HG03066 (cell line): ENCODE measurements around the gene CARD14.
"Not testable (repeated sequence)": the region's sequence is repeated elsewhere in the genome, so short reads cannot be mapped to it uniquely, and the experiment has no call there.

ENCODE experiments used
- ATAC-seq: cut with Tn5 transposase; IDR thresholded peaks from one replicate; pipeline ENCODE4 v1.9.1; 2021; ENCODE audit warnings: low read depth; ENCODE audit not compliant: unreplicated experiment

The CARD14 gene

DNA sequence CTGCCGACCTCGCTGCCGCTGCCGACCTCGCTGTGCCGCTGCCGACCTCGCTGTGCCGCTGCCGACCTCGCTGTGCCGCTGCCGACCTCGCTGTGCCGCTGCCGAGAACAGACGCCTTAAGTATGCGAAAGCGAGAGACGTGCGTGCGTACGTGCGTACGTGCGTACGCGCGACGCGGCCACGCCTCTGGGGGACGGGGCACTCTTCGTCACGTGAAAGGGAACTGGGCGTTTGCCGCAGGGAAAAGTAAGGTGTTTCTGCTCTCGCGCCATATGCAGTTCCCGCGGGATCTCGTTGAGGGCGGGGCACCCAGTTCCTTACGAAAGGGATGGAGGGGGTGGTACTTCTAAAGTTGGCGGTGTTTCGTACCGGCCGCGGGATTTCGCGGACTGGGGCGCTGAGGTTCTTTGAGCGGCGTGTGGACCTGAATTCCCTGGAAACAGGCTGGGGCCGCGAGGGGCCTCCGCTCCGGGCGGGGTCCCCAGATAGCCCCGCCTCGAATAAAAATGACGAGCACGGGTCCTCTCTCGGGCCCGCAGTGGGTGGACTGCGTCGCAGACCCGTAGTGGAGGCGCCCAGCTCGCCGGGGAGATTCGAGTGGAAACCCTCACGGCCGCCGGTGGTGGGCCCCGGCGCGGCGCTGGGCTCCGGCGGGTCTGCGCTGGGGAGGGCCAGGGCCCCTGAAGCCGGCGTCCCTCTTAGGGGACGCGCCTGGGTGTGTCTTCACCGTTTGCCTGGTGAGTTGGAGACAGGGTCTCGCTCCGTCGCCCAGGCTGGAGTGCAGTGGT lies 22.6 kb upstream of the CARD14 start, which contains the start of gene EIF4A3:
EIF4A3 (minus strand) TSS at position 94 of the 788 bp plus-strand sequence. CDS start 167 bp downstream, outside the sequence.
- ATAC-seq = peak; percentile 81

DNA sequence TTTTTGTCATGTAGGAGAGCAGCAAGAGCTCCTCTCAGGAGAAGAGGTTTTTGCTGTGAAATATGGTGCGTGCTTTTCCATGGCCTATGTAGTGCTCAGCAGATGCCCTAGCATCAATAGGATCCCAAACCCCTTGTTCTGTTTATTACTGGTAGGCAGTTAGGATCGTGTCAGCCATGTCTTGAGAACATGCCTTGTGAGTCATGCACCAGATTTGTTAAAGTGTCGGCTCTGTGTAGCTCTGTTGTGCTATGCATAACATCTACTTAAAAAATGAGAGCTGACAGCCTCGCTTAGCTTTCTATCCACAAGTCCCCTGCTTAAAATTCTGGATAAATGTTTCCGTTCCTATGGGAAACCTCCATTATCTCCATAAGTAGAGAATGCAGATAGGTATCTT lies 18.5 kb upstream of the CARD14 start:
- ATAC-seq = no peak

- no peak for ATAC-seq
Observed at GRCh38 chr17:80152081-80152702, 17.6 kb upstream of the CARD14 start.

DNA sequence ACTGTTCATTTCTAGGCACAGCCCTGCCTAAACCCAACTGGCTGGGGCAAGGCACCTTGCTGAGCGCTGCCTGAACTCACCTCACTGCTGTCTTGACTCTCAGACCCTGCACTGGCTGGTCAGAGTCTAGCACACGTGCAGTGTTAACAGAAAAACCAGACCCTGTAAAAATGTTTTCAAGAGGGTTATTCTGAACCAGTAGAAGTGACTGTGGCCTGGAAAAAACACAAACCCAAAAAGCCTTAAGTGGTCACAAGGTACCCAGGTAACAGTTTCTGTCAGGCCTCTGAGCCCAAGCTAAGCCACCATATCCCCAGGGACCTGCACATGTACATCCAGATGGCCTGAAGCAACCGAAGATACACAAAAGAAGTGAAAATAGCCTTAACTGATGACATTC lies 16.8 kb upstream of the CARD14 start:
- no peak for ATAC-seq

DNA sequence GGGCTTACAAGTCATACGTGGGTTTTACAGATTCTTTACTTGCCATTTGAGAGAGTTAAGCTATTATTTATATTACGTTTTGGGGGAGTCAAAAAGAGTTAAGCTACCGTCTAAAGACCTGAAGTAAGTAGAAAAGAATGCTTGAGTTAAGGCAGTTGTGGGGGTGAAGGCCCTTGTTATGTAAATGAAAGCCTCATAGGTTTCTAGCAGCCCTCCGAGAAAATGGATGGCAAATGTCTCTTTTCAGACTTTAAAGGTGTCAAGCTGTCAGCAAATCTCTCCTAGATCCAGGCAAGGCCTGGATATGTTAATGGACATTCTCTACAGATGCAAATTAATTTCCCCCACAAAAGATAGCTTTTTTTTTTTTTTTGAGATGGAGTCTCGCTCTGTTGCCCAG lies 15.7 kb upstream of the CARD14 start:
- ATAC-seq = no peak

DNA sequence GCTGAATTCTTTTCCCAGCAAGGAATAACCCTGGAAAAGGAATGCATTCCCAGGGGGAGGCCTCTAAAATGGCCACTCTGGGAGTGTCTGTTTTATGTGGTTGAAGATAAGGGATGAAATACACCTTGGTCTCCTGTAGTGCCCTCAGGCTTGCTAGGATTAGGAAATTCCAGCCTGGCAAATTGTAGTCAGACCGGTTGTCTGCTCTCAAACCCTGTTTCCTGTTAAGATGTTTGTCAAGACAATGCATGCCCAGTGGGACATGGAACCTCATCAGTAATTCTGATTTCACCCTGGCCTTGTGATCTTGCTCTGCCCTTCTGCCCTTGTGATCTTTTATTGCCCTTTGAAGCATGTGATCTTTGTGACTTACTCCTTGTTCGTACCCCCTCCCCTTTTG lies 14.2 kb upstream of the CARD14 start:
- not testable (repeated sequence) for ATAC-seq

- no peak for ATAC-seq
Observed at GRCh38 chr17:80158846-80159245, 11.0 kb upstream of the CARD14 start.

GRCh38 chr17:80160536-80160935 lies 9.3 kb upstream of the CARD14 start:
- no peak for ATAC-seq

DNA sequence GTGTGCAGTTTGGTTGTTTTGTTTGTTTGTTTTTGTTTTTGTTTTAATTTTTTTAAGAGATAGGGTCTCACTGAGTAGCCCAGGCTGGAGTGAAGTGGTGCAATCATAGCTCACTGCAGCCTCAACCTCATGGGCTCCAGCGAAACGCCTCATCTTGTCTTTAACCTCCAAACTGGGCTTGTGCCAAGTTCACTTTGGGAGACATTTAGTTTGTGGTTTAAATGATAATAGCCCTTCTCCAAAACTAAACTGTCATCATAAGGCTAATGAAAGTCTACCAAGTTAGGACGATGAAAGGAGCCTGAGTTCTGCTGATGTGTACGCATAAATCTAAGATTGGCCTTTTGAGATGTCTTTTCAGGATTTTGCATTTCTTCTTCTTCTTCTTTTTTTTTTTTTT lies 6.5 kb upstream of the CARD14 start:
- no peak for ATAC-seq

DNA sequence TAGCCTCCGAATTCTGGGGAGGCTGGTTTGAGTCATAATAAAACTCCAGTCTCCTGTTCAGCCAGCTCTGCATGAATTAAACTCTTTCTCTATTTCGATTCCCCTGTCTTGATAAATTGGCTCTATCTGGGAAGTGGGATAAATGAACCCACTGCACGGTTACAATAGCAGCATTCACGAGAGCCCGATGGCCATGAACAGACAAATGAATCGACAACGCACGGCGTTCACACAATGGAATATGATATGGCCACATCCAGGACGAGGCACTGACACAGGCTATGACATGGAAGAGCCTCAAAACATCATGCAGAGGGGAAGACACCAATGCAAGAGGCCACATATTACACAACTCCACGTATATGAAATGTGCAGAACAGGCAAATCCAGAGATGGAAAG lies 5.6 kb upstream of the CARD14 start:
- no peak for ATAC-seq

- ATAC-seq = no peak
Observed at GRCh38 chr17:80166446-80166845, 3.4 kb upstream of the CARD14 start.

GRCh38 chr17:80168371-80168770 lies 1.5 kb upstream of the CARD14 start:
- no peak for ATAC-seq

DNA sequence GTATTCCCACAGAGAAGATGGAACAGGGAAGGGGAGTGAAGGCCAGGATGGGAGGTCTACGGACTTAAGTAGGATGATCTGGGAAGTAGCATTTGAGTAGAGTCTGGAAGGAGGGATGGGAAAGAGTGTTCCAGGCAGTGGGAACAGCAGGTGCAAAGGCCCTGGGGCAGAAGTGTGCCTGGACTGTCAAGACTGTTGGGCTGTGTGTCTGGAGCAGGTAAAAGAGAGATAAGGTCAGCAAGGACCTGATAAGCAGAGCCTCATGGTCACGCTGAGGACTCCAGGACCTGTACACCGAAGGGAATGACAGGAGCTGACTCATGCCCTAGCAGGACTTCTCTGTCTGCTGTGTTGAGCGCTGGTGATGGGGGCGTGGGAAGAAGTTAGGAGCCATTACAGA lies 723 bp upstream of the CARD14 start:
- no peak for ATAC-seq

GRCh38 chr17:80171681-80172080 lies 1.9 kb downstream of the CARD14 start:
- ATAC-seq = no peak

- no peak for ATAC-seq
Observed at GRCh38 chr17:80173126-80173525, 3.3 kb downstream of the CARD14 start.

DNA sequence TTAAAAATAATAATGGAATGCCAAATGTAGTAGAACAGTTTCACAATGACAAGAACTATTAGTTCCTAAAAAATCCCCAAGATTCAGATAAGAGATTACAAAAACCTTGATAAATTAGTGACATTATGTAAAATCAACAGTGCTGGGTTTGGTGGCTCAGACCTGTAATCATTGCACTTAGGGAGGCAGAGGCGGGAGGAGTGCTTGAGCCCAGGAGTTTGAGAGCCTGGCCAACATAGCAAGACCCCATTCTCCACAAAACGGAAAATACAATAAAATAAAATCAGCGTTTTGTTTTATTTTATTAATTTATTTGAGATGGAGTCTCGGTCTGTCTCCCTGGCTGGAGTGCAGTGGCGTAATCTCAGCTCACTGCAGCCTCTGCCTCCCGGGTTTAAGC lies 4.1 kb downstream of the CARD14 start:
- no peak for ATAC-seq

DNA sequence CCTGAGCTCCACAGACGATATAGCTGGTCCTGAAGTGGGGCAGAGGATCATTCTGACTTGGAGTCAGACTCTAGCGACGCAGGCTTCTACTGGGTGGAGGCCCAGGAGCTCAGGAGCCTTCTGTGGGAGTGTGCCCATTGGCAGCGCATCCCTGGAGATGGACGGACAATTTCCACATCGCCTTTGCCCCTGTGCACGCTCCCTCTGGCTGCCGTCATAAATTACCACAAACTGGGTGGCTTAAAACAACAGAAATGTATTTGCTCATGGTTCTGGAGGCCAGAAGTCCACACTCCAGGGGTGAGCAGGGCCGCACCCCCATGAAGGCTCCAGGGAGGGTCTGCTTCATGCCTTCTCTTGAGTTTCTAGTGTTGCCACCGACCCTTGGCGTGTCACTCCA lies 6.9 kb downstream of the CARD14 start:
- ATAC-seq = no peak

DNA sequence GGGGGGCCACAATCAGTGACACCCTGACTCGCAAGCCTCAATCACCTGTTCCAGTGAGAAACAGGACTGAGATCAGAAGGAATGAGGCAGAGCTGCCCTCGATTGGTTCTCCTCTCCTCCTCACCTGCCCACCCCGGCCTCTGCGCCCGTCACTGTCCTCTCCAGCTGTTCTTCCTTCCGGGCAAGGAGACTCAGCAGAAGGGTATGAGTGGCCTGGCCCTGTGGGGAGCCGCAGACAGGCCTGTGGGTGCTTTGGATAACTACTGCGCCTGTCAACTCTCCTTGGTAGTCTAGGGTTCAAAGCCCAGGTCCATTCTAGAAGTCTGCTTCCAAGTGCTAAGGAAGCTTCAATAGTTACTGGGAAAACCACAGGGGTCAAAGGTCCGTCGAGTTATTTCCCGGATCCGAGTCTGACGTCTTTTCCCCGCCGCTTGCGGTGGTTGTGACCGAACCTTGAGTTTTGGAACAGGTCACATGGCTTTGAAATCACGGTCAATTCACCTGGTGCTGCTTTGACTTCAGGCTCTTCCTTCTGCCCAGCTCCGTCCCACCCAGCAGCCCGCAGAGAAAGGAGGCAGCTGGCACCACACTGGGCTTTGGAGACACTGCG lies 8.3 kb downstream of the CARD14 start:
- ATAC-seq = no peak

DNA sequence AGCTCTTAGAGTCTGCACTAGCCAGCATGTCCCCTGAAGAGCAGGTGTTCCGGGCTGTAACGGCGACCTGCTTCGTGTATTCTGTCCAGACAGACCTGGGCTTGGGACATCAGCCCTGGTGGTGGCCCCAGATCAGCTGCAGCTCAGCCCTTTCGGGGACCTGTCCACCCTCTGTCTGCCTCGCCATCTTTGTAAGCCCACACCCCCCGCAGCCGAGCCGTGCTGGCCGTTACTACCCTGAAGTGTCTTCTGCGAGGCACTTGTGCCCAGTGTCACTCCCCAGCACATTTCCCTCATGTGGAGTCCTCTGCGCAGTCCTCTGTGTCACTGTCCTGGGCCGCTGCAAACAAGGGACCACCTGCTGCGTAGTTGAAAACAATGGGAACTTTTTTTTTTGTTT lies 10.4 kb downstream of the CARD14 start:
- ATAC-seq = no peak

DNA sequence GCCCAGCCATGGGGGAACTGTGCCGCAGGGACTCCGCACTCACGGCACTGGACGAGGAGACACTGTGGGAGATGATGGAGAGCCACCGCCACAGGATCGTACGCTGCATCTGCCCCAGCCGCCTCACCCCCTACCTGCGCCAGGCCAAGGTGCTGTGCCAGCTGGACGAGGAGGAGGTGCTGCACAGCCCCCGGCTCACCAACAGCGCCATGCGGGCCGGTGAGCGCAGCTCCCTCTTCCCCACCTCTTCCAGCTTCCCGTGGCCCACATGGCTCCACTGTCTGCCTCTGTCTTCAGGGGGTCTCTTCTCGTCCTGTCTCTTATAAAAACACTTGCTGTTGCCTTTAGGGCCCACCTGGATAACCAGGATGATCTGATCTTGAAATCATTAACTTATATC lies 11.6 kb downstream of the CARD14 start:
- no peak for ATAC-seq

DNA sequence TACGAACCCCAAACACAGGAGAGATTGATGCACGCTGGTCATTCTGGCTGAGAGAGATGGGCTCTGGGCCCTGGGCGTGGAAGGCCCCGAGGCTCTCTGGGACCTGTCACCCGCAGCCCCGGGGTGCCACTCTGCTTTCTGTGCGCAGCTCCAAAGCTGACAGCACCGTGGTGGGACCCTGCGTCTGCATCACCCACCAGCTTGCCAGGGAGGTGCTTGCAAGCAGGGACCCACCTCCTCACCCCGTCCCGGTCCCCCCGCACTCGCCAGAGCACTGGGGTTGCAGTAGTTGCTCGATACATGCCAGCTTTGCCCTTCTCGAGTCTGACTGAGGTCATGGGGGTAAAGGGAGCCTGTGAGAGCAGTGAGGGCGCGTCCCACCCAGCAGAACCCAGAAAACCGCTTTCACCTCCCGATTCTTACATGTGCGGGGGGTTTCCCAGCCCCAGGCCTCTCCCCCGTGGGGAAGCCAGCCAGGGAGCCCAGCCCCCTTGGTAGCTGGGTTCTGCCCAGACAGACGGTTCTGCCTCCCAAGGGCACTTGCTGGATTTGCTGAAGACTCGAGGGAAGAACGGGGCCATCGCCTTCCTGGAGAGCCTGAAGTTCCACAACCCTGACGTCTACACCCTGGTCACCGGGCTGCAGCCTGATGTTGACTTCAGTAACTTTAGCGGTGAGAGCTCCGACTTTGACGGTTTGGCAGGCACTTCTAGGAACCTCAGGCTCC lies 12.5 kb downstream of the CARD14 start:
- ATAC-seq = no peak
